HCT116 (cell line): ENCODE measurements around the gene STX10. TPM values are rescaled to one million over a fixed set of nuclear protein-coding genes. Genes with fewer than 3 reads are reported as not detected.

Experiments
- ATAC-seq: fragments of 200-7000 bp; cut with Tn5 transposase; 2 replicates; pipeline ENCODE4 v1.9.1; 2020; ENCODE audit warnings: mild to moderate bottlenecking, moderate library complexity
- BruUV-seq: library from RNA; stranded (reverse); fragments of 400-500 nt; replicated peaks from 2 replicates; lab custom pipeline; 2021; lab: Mats Ljungman, UMichigan
- CTCF ChIA-PET: fragments of 300-600 bp; sonication (Branson Sonifier 250); formaldehyde crosslinking; loops from one replicate; lab custom pipeline; 2021; ENCODE audit warnings: antibody characterized with exemption; lab: Charles Lee
- POLR2A ChIA-PET: fragments of 300-600, 350-600 bp; sonication (Branson Sonifier 250); formaldehyde crosslinking; loops from one replicate; lab custom pipeline; 2021; ENCODE audit warnings: antibody characterized with exemption; lab: Charles Lee
- RAD21 ChIA-PET, 2 experiments: fragments of 300-600 bp; sonication (Branson Sonifier 250); formaldehyde crosslinking; loops; one replicate each; lab custom pipeline; 2023; ENCODE audit warnings: low total read pairs in 2 of 2; ENCODE audit not compliant: uncharacterized antibody in 2 of 2, unreplicated experiment in 2 of 2, low non-redundant PET in 1 of 2; lab: Charles Lee
- DNase-seq: peaks from one replicate; pipeline ENCODE4 v3.0.0-alpha.2; 2010; ENCODE audit warnings: low read depth, low spot score
- H2AFZ ChIP-seq: fragments of 200-600 bp; shearing (Covaris generic), sonication (generic); 2 replicates; pipeline ENCODE4 v1.6.1; 2017; ENCODE audit warnings: low read depth, mixed run types, mixed read lengths, antibody characterized with exemption, low read length; ENCODE audit not compliant: poor library complexity, severe bottlenecking
- H3K27ac ChIP-seq: 2 replicates; pipeline ENCODE4 v1.5.1; 2012; ENCODE audit warnings: low read depth, low read length
- H3K27me3 ChIP-seq: fragments of 200-600 bp; sonication (generic); 2 replicates; pipeline ENCODE4 v1.6.1; 2016; ENCODE audit warnings: mixed run types, low read length, mixed read lengths; ENCODE audit not compliant: insufficient read depth
- H3K36me3 ChIP-seq, 2 experiments: fragments of 200-500 bp in 1 of 2; fragments of 200-600 bp in 1 of 2; sonication (Bioruptor generic) in 1 of 2; sonication (generic) in 1 of 2; 2 replicates each; pipeline versions ENCODE4 v1.5.1 to v1.6.1; 2014 to 2016; ENCODE audit warnings: low read length in 2 of 2, inconsistent platforms in 1 of 2, mixed read lengths in 1 of 2, mixed run types in 1 of 2; ENCODE audit not compliant: insufficient read depth in 2 of 2, control insufficient read depth in 1 of 2
- H3K4me1 ChIP-seq, 2 experiments: fragments of 200-600 bp in 1 of 2; sonication (generic) in 1 of 2; 2 replicates each; pipeline versions ENCODE4 v1.5.1 to v1.6.1; 2012 to 2017; ENCODE audit warnings: low read length in 2 of 2, inconsistent platforms in 1 of 2, mild to moderate bottlenecking in 1 of 2, mixed read lengths in 1 of 2, mixed run types in 1 of 2, moderate library complexity in 1 of 2; ENCODE audit not compliant: insufficient read depth in 2 of 2, control insufficient read depth in 1 of 2
- H3K4me2 ChIP-seq: fragments of 200-600 bp; sonication (generic); 2 replicates; pipeline ENCODE4 v1.6.1; 2017; ENCODE audit warnings: mixed run types, low read length, mixed read lengths
- H3K4me3 ChIP-seq, 2 experiments: fragments of 200-600 bp in 1 of 2; sonication (generic) in 1 of 2; replicated peaks in 1 of 2; 2 replicates each; pipeline ENCODE4 v1.5.1; 2011 to 2016; ENCODE audit warnings: low read length in 2 of 2, control low read depth in 1 of 2, low read depth in 1 of 2, mild to moderate bottlenecking in 1 of 2, mixed read lengths in 1 of 2, mixed run types in 1 of 2
- H3K79me2 ChIP-seq: fragments of 200-600 bp; sonication (generic); 2 replicates; pipeline ENCODE4 v1.6.1; 2017; ENCODE audit warnings: mild to moderate bottlenecking, mixed run types, low read length, moderate library complexity, mixed read lengths; ENCODE audit not compliant: insufficient read depth
- H3K9ac ChIP-seq: fragments of 200-600 bp; sonication (generic); 2 replicates; pipeline ENCODE4 v1.6.1; 2016; ENCODE audit warnings: low read length, mixed read lengths
- H3K9me2 ChIP-seq: fragments of 200-600 bp; sonication (generic), shearing (Covaris generic); 2 replicates; pipeline ENCODE4 v1.6.1; 2017; ENCODE audit warnings: mixed run types, mild to moderate bottlenecking, moderate library complexity; ENCODE audit not compliant: insufficient read depth
- H3K9me3 ChIP-seq, 2 experiments: fragments of 200-500 bp in 1 of 2; fragments of 200-600 bp in 1 of 2; sonication (Bioruptor generic) in 1 of 2; sonication (generic) in 1 of 2; 2 replicates each; pipeline ENCODE4 v1.6.1; 2014 to 2017; ENCODE audit warnings: low read length in 2 of 2, mixed read lengths in 2 of 2, inconsistent platforms in 1 of 2, low read depth in 1 of 2, mild to moderate bottlenecking in 1 of 2, mixed run types in 1 of 2, moderate library complexity in 1 of 2; ENCODE audit not compliant: control insufficient read depth in 1 of 2, insufficient read depth in 1 of 2
- H4K20me1 ChIP-seq: fragments of 200-600 bp; sonication (generic), shearing (Covaris generic); 2 replicates; pipeline ENCODE4 v1.6.1; 2017; ENCODE audit warnings: mixed run types, mild to moderate bottlenecking, moderate library complexity; ENCODE audit not compliant: insufficient read depth
- CBX3 ChIP-seq: IDR thresholded peaks from 2 replicates; pipeline ENCODE4 v1.6.1; 2012; ENCODE audit warnings: low read depth
- CEBPB ChIP-seq: IDR thresholded peaks from 2 replicates; pipeline ENCODE4 v1.6.1; 2012; ENCODE audit warnings: low read depth
- CTCF ChIP-seq, 3 experiments: fragments of 200-600 bp in 1 of 3; sonication (generic) in 1 of 3; IDR thresholded peaks in 2 of 3; conservative IDR thresholded peaks in 1 of 3; 2 replicates each; pipeline ENCODE4 v1.5.1; 2012 to 2017; ENCODE audit warnings: low read depth in 2 of 3, low read length in 2 of 3, antibody characterized with exemption in 1 of 3, borderline replicate concordance in 1 of 3, control low read depth in 1 of 3, mild to moderate bottlenecking in 1 of 3, mixed read lengths in 1 of 3, mixed run types in 1 of 3, moderate library complexity in 1 of 3; ENCODE audit not compliant: insufficient read depth in 1 of 3
- EGR1 ChIP-seq: IDR thresholded peaks from 2 replicates; pipeline ENCODE4 v1.6.1; 2012; ENCODE audit warnings: low read depth
- EZH2phosphoT487 ChIP-seq: fragments of 200-600 bp; IDR thresholded peaks from 2 replicates; pipeline ENCODE4 v1.6.1; 2018; ENCODE audit warnings: antibody characterized with exemption, borderline replicate concordance
- FOSL1 ChIP-seq: IDR thresholded peaks from 2 replicates; pipeline ENCODE4 v1.6.1; 2012; ENCODE audit warnings: low read depth
- POLR2AphosphoS5 ChIP-seq: IDR thresholded peaks from 2 replicates; pipeline ENCODE4 v1.6.1; 2011; ENCODE audit warnings: mild to moderate bottlenecking, low read depth, low read length, moderate library complexity
- RAD21 ChIP-seq: IDR thresholded peaks from 2 replicates; pipeline ENCODE4 v1.6.1; 2012; ENCODE audit warnings: low read depth, mild to moderate bottlenecking
- SIN3A ChIP-seq: IDR thresholded peaks from 2 replicates; pipeline ENCODE4 v1.6.1; 2012; ENCODE audit warnings: low read depth
- ZNF274 ChIP-seq: fragments of 200-500 bp; sonication (Bioruptor generic); IDR thresholded peaks from 2 replicates; pipeline ENCODE4 v1.6.1; 2014; ENCODE audit warnings: mild to moderate bottlenecking, low read depth, low read length, inconsistent platforms
- intact Hi-C: fragments of 100-400 bp; cut with micrococcal nuclease; formaldehyde crosslinking; loops from 2 replicates; pipeline ENCODE4 v1.10.0; 2022
- total RNA-seq: library from RNA; stranded (reverse); gene quantifications from one replicate; pipeline ENCODE4 v1.2.1, GENCODE V29; 2021; ENCODE audit not compliant: unreplicated experiment
- TF ChIP-seq, protein P1 (sequence below): IDR thresholded peaks from 2 replicates; pipeline ENCODE4 v1.6.1; 2012; ENCODE audit warnings: low read depth
- TF ChIP-seq, protein P2 (sequence below): IDR thresholded peaks from 2 replicates; pipeline ENCODE4 v1.6.1; 2012

STX10 gene
- total RNA-seq, 1 experiment from 2014 or later = 149 TPM

GRCh38 chr19:13097033-13097462, 53.1 kb downstream of the STX10 start:
- H3K27ac ChIP-seq = no peak overlapping the region
- H3K4me1 ChIP-seq = peaks cover 9 to 40% of the 10 kb centered on the region in 2 experiments; a peak in 3 of 4 replicates
- no peaks in the 10 kb centered on the region for H3K9me3 ChIP-seq
- H3K9me2 ChIP-seq = no peaks in the 10 kb centered on the region
- DNase-seq (no peak), ATAC-seq (no peak)
- no peaks in the 10 kb centered on the region for H3K27me3 ChIP-seq
- no peak overlapping the region for H3K9ac ChIP-seq
- ChIA-PET POLR2A (interaction anchor here (0.9 kb wide), 1 partner anchor 112 kb away, joined by 3 read pairs; no protein-coding TSS in a partner anchor), CTCF (interaction anchor here (6.6 kb wide), 1 partner anchor 118 kb away, joined by 94 read pairs; no protein-coding TSS in a partner anchor), RAD21 (interaction anchor here (0.5 to 1.0 kb wide), 2 partner anchors 65 to 119 kb away, joined by 3 read pairs; no protein-coding TSS in a partner anchor)
- no peaks in the 10 kb centered on the region for H3K79me2 ChIP-seq
- no peaks in the 10 kb centered on the region for H4K20me1 ChIP-seq
- TSS peak; percentile 44 for BruUV-seq
- intact Hi-C loops = no loop called here
- no peaks in the 10 kb centered on the region for H3K36me3 ChIP-seq
- H3K4me3 ChIP-seq = no peak overlapping the region
- H2AFZ ChIP-seq = no peak overlapping the region
- H3K4me2 ChIP-seq = no peak overlapping the region
- TF ChIP-seq SIN3A = no peak
- TF ChIP-seq, protein P1, sequence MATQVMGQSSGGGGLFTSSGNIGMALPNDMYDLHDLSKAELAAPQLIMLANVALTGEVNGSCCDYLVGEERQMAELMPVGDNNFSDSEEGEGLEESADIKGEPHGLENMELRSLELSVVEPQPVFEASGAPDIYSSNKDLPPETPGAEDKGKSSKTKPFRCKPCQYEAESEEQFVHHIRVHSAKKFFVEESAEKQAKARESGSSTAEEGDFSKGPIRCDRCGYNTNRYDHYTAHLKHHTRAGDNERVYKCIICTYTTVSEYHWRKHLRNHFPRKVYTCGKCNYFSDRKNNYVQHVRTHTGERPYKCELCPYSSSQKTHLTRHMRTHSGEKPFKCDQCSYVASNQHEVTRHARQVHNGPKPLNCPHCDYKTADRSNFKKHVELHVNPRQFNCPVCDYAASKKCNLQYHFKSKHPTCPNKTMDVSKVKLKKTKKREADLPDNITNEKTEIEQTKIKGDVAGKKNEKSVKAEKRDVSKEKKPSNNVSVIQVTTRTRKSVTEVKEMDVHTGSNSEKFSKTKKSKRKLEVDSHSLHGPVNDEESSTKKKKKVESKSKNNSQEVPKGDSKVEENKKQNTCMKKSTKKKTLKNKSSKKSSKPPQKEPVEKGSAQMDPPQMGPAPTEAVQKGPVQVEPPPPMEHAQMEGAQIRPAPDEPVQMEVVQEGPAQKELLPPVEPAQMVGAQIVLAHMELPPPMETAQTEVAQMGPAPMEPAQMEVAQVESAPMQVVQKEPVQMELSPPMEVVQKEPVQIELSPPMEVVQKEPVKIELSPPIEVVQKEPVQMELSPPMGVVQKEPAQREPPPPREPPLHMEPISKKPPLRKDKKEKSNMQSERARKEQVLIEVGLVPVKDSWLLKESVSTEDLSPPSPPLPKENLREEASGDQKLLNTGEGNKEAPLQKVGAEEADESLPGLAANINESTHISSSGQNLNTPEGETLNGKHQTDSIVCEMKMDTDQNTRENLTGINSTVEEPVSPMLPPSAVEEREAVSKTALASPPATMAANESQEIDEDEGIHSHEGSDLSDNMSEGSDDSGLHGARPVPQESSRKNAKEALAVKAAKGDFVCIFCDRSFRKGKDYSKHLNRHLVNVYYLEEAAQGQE = no peak
- TF ChIP-seq EGR1 = no peak
- TF ChIP-seq FOSL1 = no peak
- no peak for TF ChIP-seq CTCF (IDR thresholded peaks at IDR 0.05 in 2 of 3, conservative IDR thresholded peaks at IDR 0.05 in 1 of 3; ENCODE audit: borderline replicate concordance in 1 of 3, insufficient read depth in 1 of 3, low read depth in 2 of 3, low read length in 2 of 3)
- TF ChIP-seq RAD21 = no peak
- TF ChIP-seq POLR2AphosphoS5 = no peak
- no peak for TF ChIP-seq ZNF274
- TF ChIP-seq EZH2phosphoT487 = no peak
- TF ChIP-seq, protein P2, sequence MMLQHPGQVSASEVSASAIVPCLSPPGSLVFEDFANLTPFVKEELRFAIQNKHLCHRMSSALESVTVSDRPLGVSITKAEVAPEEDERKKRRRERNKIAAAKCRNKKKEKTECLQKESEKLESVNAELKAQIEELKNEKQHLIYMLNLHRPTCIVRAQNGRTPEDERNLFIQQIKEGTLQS = no peak
- no peak for TF ChIP-seq CBX3
- TF ChIP-seq CEBPB = no peak
